Heart left ventricle (tissue), 13 donors: ENCODE data around the gene LY6G6F.

Experiments
- POLR2A ChIP-seq, 2 donors: fragments of 450-650 bp; IDR thresholded peaks; one replicate each; pipeline ENCODE4 v1.6.1; 2017; ENCODE audit warnings: antibody characterized with exemption in 2 of 2, mild to moderate bottlenecking in 2 of 2, moderate library complexity in 2 of 2
- TF ChIP-seq, protein P1 (sequence below), 12 donors: fragments of 200-600 bp; sonication (generic) in 4 of 12; IDR thresholded peaks; one replicate each; pipeline versions ENCODE4 v1.5.0 to v1.8.0; 2018 to 2022; ENCODE audit warnings: antibody characterized with exemption in 12 of 12, mild to moderate bottlenecking in 5 of 12
- donor health status: ischemic (EF 13 %, LVEDD 7.1; RV severe dilation, severe dysfunction).
- donor health status: DM: no; HTN: yes; CAD: no.
- donor health status: DM: no; HTN: no; CAD: no.
- donor health status: ischemic (EF 25% LVEDD 6.9; RV normal size, moderate dysfunction).
- donor health status: ischemic (EF 25% LVEDD 5.7; RV mildly dilated, moderate dysfunction).
- donor health status: ischemic (EF 35%, LVEDD 5.7; RV mildly dilated, moderate dysfunction).
- donor health status: nonischemic (EF 11% LVEDD 7.7; RV severe dilation, severe dysfunction).
- donor health status: DM: yes; HTN: yes; CAD: no.
- donor health status: PGD.
- donor health status: ischemic (EF 29% LVEDD 5.4; RV normal size, mild dysfunction).
- donor health status: nonischemic (EF 23%, LVEDD 6.1; RV moderate dilation, normal function).

GRCh38 chr6:31676904-31677303 lies 29.8 kb upstream of the LY6G6F start:
- TF ChIP-seq, protein P1, sequence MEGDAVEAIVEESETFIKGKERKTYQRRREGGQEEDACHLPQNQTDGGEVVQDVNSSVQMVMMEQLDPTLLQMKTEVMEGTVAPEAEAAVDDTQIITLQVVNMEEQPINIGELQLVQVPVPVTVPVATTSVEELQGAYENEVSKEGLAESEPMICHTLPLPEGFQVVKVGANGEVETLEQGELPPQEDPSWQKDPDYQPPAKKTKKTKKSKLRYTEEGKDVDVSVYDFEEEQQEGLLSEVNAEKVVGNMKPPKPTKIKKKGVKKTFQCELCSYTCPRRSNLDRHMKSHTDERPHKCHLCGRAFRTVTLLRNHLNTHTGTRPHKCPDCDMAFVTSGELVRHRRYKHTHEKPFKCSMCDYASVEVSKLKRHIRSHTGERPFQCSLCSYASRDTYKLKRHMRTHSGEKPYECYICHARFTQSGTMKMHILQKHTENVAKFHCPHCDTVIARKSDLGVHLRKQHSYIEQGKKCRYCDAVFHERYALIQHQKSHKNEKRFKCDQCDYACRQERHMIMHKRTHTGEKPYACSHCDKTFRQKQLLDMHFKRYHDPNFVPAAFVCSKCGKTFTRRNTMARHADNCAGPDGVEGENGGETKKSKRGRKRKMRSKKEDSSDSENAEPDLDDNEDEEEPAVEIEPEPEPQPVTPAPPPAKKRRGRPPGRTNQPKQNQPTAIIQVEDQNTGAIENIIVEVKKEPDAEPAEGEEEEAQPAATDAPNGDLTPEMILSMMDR (IDR thresholded peaks at IDR 0.05): no peak
- no peak for TF ChIP-seq POLR2A (IDR thresholded peaks at IDR 0.05)
